Measurements from ENCODE around the gene UGT1A9.

DNA sequence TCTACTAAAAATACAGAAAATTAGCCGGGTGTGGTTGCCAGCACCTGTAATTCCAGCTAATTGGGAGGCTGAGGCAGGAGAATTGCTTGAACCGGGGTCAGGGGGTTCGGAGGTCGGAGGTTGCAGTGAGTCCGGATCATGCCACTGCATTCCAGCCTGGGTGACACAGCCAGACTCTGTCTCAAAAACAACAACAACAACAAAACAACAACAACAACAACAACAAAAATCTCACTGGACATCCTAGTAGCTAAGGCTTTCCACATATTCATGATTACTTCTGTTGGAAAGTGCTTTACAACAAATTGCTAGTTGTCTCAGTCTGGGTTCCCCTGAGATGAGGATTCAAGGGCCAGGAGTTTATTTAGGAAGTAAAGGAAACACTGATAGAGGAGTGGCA, 102.2 kb downstream of the UGT1A9 start:
- TF ChIP-seq POLR2AphosphoS5 (IDR thresholded peaks at IDR 0.05; ENCODE audit: low read depth) = no peak
- TF ChIP-seq, protein P1, sequence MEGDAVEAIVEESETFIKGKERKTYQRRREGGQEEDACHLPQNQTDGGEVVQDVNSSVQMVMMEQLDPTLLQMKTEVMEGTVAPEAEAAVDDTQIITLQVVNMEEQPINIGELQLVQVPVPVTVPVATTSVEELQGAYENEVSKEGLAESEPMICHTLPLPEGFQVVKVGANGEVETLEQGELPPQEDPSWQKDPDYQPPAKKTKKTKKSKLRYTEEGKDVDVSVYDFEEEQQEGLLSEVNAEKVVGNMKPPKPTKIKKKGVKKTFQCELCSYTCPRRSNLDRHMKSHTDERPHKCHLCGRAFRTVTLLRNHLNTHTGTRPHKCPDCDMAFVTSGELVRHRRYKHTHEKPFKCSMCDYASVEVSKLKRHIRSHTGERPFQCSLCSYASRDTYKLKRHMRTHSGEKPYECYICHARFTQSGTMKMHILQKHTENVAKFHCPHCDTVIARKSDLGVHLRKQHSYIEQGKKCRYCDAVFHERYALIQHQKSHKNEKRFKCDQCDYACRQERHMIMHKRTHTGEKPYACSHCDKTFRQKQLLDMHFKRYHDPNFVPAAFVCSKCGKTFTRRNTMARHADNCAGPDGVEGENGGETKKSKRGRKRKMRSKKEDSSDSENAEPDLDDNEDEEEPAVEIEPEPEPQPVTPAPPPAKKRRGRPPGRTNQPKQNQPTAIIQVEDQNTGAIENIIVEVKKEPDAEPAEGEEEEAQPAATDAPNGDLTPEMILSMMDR (IDR thresholded peaks at IDR 0.05; ENCODE audit: insufficient read depth, low read length) = no peak
- no peak for TF ChIP-seq GABPA (IDR thresholded peaks at IDR 0.05; ENCODE audit: low read depth)
- TF ChIP-seq SPI1 (IDR thresholded peaks at IDR 0.05; ENCODE audit: borderline replicate concordance, low read depth) = no peak
- TF ChIP-seq, protein P2, sequence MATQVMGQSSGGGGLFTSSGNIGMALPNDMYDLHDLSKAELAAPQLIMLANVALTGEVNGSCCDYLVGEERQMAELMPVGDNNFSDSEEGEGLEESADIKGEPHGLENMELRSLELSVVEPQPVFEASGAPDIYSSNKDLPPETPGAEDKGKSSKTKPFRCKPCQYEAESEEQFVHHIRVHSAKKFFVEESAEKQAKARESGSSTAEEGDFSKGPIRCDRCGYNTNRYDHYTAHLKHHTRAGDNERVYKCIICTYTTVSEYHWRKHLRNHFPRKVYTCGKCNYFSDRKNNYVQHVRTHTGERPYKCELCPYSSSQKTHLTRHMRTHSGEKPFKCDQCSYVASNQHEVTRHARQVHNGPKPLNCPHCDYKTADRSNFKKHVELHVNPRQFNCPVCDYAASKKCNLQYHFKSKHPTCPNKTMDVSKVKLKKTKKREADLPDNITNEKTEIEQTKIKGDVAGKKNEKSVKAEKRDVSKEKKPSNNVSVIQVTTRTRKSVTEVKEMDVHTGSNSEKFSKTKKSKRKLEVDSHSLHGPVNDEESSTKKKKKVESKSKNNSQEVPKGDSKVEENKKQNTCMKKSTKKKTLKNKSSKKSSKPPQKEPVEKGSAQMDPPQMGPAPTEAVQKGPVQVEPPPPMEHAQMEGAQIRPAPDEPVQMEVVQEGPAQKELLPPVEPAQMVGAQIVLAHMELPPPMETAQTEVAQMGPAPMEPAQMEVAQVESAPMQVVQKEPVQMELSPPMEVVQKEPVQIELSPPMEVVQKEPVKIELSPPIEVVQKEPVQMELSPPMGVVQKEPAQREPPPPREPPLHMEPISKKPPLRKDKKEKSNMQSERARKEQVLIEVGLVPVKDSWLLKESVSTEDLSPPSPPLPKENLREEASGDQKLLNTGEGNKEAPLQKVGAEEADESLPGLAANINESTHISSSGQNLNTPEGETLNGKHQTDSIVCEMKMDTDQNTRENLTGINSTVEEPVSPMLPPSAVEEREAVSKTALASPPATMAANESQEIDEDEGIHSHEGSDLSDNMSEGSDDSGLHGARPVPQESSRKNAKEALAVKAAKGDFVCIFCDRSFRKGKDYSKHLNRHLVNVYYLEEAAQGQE (IDR thresholded peaks at IDR 0.05; ENCODE audit: insufficient replicate concordance, low read depth) = no peak
